Fibroblast of the aortic adventitia (primary cell): Measurements from ENCODE around the gene KDM4B. TPM values are rescaled to one million over a fixed set of nuclear protein-coding genes. Genes with fewer than 3 reads are reported as not detected.

Experiments used
- DNase-seq: peaks from one replicate; pipeline ENCODE4 v3.0.0-alpha.2; 2010; ENCODE audit warnings: low read depth
- H3K4me3 ChIP-seq: 2 replicates; pipeline ENCODE4 v1.5.1; 2011; ENCODE audit warnings: low read depth, mild to moderate bottlenecking, control low read depth, low read length, moderate library complexity
- total RNA-seq: library from RNA; depleted of rRNA; stranded (reverse); fragments of >200 nt; gene quantifications from 2 replicates; pipeline ENCODE4 v1.2.3, GENCODE V29; 2012; ENCODE audit warnings: low replicate concordance
- TF ChIP-seq, protein P1 (sequence below): IDR thresholded peaks from 2 replicates; pipeline ENCODE4 v1.5.1; 2011; ENCODE audit warnings: mild to moderate bottlenecking, low read length, control low read depth, inconsistent platforms; ENCODE audit not compliant: insufficient read depth

Gene KDM4B
- total RNA-seq, 1 donor, result 13.5 TPM

- no peak for DNase-seq
- H3K4me3 ChIP-seq, result no peak overlapping the region
- TF ChIP-seq, protein P1, sequence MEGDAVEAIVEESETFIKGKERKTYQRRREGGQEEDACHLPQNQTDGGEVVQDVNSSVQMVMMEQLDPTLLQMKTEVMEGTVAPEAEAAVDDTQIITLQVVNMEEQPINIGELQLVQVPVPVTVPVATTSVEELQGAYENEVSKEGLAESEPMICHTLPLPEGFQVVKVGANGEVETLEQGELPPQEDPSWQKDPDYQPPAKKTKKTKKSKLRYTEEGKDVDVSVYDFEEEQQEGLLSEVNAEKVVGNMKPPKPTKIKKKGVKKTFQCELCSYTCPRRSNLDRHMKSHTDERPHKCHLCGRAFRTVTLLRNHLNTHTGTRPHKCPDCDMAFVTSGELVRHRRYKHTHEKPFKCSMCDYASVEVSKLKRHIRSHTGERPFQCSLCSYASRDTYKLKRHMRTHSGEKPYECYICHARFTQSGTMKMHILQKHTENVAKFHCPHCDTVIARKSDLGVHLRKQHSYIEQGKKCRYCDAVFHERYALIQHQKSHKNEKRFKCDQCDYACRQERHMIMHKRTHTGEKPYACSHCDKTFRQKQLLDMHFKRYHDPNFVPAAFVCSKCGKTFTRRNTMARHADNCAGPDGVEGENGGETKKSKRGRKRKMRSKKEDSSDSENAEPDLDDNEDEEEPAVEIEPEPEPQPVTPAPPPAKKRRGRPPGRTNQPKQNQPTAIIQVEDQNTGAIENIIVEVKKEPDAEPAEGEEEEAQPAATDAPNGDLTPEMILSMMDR, result no peak
These were observed 21.4 kb downstream of the KDM4B start for GRCh38 chr19:4990306-4990705.

GRCh38 chr19:4991538-4991937 is 22.6 kb downstream of the KDM4B start:
- H3K4me3 ChIP-seq, result no peak overlapping the region
- TF ChIP-seq, protein P1, result no peak
- DNase-seq, result no peak

DNA sequence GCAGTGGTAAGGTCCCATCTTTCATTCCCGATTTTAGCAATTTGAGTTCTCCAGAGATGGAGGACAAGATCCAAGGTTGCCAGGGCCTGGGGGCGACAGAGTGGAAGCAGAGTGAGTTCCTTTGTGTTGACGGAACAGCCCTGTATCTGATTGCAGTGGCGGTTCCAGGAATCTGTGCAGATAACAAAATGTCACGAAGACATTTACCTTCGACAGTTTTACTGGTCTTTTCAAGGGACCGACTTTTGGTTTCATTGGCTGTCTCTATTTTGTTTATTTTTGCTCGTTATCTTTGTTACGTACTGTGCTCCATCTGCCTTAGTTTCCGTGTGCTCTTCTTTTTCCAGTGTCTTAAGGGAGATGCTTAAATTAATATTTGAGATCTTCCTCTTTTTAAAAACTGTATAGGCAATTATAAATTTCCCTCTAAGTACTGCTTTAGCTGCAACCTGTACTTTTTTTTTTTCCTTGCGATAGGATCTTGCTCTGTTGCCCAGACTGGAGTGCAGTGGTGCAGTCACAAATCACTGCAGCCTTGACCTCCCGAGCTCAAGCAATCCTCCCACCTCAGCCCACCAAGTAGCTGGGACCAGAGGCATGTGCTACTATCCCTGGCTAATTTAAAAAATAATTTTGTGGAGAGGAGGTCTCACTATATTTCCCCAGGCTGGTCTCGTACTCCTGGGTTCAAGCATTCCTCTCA is 23.2 kb downstream of the KDM4B start:
- no peak for DNase-seq
- TF ChIP-seq, protein P1, result no peak
- H3K4me3 ChIP-seq, result no peak overlapping the region

- DNase-seq, result no peak
These were observed 24.8 kb downstream of the KDM4B start for GRCh38 chr19:4993683-4994082.

DNA sequence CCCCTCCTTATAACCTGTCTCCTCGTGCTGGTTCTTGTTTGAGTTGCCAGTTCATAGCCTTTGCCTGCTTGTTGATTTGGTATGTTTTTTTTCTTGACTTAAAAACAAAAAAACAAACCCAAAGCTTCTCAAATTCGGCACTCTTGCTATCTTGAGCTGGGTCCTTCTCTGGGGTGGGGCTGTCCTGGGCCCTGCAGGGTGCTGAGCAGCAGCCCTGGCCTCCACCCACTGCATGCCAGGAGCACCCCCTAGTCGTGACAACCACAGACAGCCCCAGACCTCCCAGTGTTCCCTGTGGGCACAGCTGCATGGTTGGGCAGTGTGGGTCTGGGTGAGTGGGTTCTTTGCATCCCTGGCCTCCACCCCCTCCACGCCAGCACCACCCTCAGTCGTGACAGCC is 27.8 kb downstream of the KDM4B start:
- TF ChIP-seq, protein P1, result no peak
- no peak overlapping the region for H3K4me3 ChIP-seq
- DNase-seq, result no peak

More at GRCh38 chr19:4993683-4994082, 24.8 kb downstream of the KDM4B start:
- TF ChIP-seq, protein P1, result no peak
- no peak overlapping the region for H3K4me3 ChIP-seq

DNA sequence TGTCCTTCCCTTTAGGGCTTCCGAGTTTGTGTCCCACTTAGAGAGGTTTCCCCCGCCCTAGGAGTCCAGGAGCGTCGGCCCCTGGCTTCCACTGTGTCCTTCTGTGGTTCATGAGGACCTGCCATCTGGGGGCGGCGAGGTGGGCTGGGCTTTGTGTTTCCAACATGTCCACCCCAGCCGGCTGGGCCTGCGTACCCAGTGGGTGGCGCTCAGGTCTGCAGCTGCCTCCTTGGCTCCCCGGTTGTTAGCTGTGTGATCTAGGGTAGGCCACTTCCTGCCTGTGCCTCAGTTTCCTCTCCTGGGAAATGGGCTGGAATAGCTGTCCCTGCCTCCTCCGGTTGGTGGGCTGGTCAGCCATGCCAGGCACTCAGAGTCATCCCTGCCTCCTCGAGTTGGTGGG is 28.4 kb downstream of the KDM4B start:
- TF ChIP-seq, protein P1, result no peak
- no peak overlapping the region for H3K4me3 ChIP-seq
- no peak for DNase-seq

- TF ChIP-seq, protein P1, result no peak
- no peak overlapping the region for H3K4me3 ChIP-seq
- no peak for DNase-seq
These were observed 31.3 kb downstream of the KDM4B start for GRCh38 chr19:5000120-5000611.
